C4-2B (cell line): ENCODE data around the gene ATPAF2.

Experiments
- ZFX ChIP-seq: fragments of 450-650 bp; IDR thresholded peaks from 2 replicates; pipeline ENCODE4 v1.6.1; 2017
- TF ChIP-seq, protein P1 (sequence below): fragments of 450-650 bp; conservative IDR thresholded peaks from 2 replicates; pipeline ENCODE4 v1.5.1; 2017; ENCODE audit warnings: mild to moderate bottlenecking

DNA sequence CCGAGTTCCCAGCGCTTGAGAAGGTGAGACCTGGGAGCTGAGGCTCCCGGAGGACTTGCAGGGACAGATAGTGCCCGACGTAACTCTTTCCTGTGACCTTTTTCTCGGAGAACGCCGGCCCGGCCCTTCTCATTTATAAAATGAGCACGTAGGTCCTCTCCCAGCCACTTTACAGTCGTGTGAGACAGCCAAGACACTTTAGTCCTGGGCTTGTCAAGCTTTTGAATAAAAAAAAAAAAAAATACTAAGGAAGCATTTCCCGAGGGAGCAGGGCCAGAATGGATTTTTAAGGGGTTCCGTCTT is 66.1 kb downstream of the ATPAF2 start:
- TF ChIP-seq, protein P1, sequence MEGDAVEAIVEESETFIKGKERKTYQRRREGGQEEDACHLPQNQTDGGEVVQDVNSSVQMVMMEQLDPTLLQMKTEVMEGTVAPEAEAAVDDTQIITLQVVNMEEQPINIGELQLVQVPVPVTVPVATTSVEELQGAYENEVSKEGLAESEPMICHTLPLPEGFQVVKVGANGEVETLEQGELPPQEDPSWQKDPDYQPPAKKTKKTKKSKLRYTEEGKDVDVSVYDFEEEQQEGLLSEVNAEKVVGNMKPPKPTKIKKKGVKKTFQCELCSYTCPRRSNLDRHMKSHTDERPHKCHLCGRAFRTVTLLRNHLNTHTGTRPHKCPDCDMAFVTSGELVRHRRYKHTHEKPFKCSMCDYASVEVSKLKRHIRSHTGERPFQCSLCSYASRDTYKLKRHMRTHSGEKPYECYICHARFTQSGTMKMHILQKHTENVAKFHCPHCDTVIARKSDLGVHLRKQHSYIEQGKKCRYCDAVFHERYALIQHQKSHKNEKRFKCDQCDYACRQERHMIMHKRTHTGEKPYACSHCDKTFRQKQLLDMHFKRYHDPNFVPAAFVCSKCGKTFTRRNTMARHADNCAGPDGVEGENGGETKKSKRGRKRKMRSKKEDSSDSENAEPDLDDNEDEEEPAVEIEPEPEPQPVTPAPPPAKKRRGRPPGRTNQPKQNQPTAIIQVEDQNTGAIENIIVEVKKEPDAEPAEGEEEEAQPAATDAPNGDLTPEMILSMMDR = no peak
- no peak for TF ChIP-seq ZFX
